Spleen (tissue), 11 donors: ENCODE data around the gene DDR2. TPM values are rescaled to one million over a fixed set of nuclear protein-coding genes. Genes with fewer than 3 reads are reported as not detected.

Source experiments
- DNase-seq: peaks from one replicate; pipeline ENCODE4 v3.0.0-alpha.2; 2020
- H3K27ac ChIP-seq, 8 donors: fragments of 200-600 bp; sonication (generic) in 7 of 8; 1 replicate in 4 of 8; 2 replicates in 4 of 8; pipeline versions ENCODE4 v1.5.0 to v1.8.0; 2016 to 2021; ENCODE audit warnings: inconsistent platforms in 4 of 8, mild to moderate bottlenecking in 4 of 8, moderate library complexity in 1 of 8
- H3K27me3 ChIP-seq, 7 donors: fragments of 200-600 bp; sonication (generic) in 6 of 7; replicated peaks in 1 of 7; 1 replicate in 4 of 7; 2 replicates in 3 of 7; pipeline versions ENCODE4 v1.5.0 to v1.8.0; 2016 to 2021; ENCODE audit warnings: inconsistent platforms in 3 of 7, mild to moderate bottlenecking in 1 of 7
- H3K36me3 ChIP-seq, 6 donors: fragments of 200-600 bp; sonication (generic) in 5 of 6; 1 replicate in 4 of 6; 2 replicates in 2 of 6; pipeline versions ENCODE4 v1.5.0 to v1.8.0; 2016 to 2021; ENCODE audit warnings: inconsistent platforms in 2 of 6
- H3K4me1 ChIP-seq, 6 donors: fragments of 200-600 bp; sonication (generic) in 5 of 6; 1 replicate in 3 of 6; 2 replicates in 3 of 6; pipeline versions ENCODE4 v1.5.0 to v1.8.0; 2016 to 2021; ENCODE audit warnings: inconsistent platforms in 3 of 6
- H3K4me3 ChIP-seq, 8 donors: fragments of 200-600 bp; sonication (generic) in 7 of 8; 1 replicate in 4 of 8; 2 replicates in 4 of 8; pipeline versions ENCODE4 v1.5.0 to v1.8.0; 2016 to 2021; ENCODE audit warnings: inconsistent platforms in 4 of 8, mild to moderate bottlenecking in 4 of 8, moderate library complexity in 2 of 8
- H3K9me3 ChIP-seq, 8 donors: fragments of 200-600 bp; sonication (generic) in 7 of 8; 1 replicate in 4 of 8; 2 replicates in 4 of 8; pipeline versions ENCODE4 v1.5.0 to v1.8.0; 2016 to 2021; ENCODE audit warnings: inconsistent platforms in 4 of 8
- CTCF ChIP-seq, 11 experiments: fragments of 200-600 bp in 7 of 11; fragments of 450-650 bp in 4 of 11; sonication (generic) in 4 of 11; IDR thresholded peaks in 8 of 11; conservative IDR thresholded peaks in 3 of 11; 1 replicate in 7 of 11; 2 replicates in 4 of 11; pipeline versions ENCODE4 v1.4.0 to v1.8.0; 2016 to 2021; ENCODE audit warnings: antibody characterized with exemption in 11 of 11, inconsistent platforms in 4 of 11, mild to moderate bottlenecking in 1 of 11
- POLR2A ChIP-seq, 3 donors: fragments of 450-650 bp; IDR thresholded peaks; one replicate each; pipeline ENCODE4 v1.5.1; 2017; ENCODE audit warnings: antibody characterized with exemption in 3 of 3, mild to moderate bottlenecking in 1 of 3
- POLR2AphosphoS5 ChIP-seq, 3 donors: sonication (generic); formaldehyde crosslinking; IDR thresholded peaks; one replicate each; pipeline ENCODE4 v1.5.1; 2017; ENCODE audit warnings: antibody characterized with exemption in 3 of 3
- WGBS, 5 donors: extraction: QIAGEN DNeasy Blood & Tissue Kit in 3 of 5; methylation state at CpG; one replicate each; pipeline versions ENCODE4 v1.1.5 to v1.1.7; 2013 to 2018; 5-methylcytosine and 5-hydroxymethylcytosine counted together
- intact Hi-C: fragments of 100-400 bp; cut with DNase I; formaldehyde crosslinking; loops from one replicate; pipeline ENCODE4 v1.15.0; 2023; ENCODE audit warnings: low total_unique reads
- polyA plus RNA-seq, 3 donors: library from polyadenylated mRNA; stranded (reverse); fragments of 200-250 nt; gene quantifications; one replicate each; pipeline ENCODE4 v1.2.1, GENCODE V29; 2013
- total RNA-seq, 7 donors: library from RNA; depleted of rRNA in 3 of 7; stranded (reverse); fragments of >200 nt in 3 of 7; fragmentation: NEBNext Ultra II Directional in 4 of 7; extraction: Animal tissue kit (Norgen Biotek cat#: 25700) in 4 of 7; gene quantifications; one replicate each; pipeline versions ENCODE4 v1.1.0 to v1.2.1, GENCODE V29; 2016 to 2021
- donor health status: healthy with polysubstance abuse.
- donor health status: DM: no; HTN: no; CAD: no; lungs with moderate emphysema.
- donor health status: DM: no; HTN: no; CAD: no.
- donor health status: Bipolar disorder and iron deficiency.
- donor health status: healthy.
- donor health status: DM: no; HTN: no; CAD: no.
- donor health status: DM: yes; HTN: yes; CAD: no.

The DDR2 gene
- total and polyA plus RNA-seq, 10 donors: 1.1 to 20.8 (median 10.8) TPM

DNA sequence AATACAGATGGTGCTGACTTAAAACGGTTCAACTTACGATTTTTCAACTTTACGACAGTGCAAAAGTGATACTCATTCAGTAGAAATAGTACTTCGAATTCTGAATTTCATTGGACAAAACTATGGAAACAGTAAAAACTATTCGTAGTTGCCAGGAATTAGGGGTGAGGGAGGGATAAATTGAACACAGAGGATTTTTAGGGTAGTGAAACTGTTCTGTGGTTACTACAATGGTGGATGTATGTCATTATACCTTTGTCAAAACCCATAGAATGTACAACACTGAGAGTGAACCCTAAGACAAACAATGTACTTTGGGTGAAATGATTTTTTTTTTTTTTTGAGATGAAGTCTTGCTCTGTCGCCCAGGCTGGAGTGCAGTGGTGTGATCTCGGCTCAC, 7.5 kb downstream of the DDR2 start:
- WGBS, 5 donors: 88 to 93% (median 91%) methylated on average over 5 to 7 of the region's 7 CpGs
- DNase-seq: no peak
- intact Hi-C loops: no loop called here

GRCh38 chr1:162641114-162641513, 8.8 kb downstream of the DDR2 start:
- H3K4me1 ChIP-seq: no peaks in the 10 kb centered on the region
- WGBS, 5 donors: 93 to 97% (median 93%) methylated on average over 2 of the region's 2 CpGs
- H3K4me3 ChIP-seq: no peak overlapping the region
- TF ChIP-seq POLR2A (IDR thresholded peaks at IDR 0.05): no peak
- no peak for TF ChIP-seq POLR2AphosphoS5 (IDR thresholded peaks at IDR 0.05)
- TF ChIP-seq CTCF (IDR thresholded peaks at IDR 0.05 in 8 of 11, conservative IDR thresholded peaks at IDR 0.05 in 3 of 11): no peak
- no peaks in the 10 kb centered on the region for H3K9me3 ChIP-seq
- no peak for DNase-seq
- H3K36me3 ChIP-seq: no peaks in the 10 kb centered on the region
- no peaks in the 10 kb centered on the region for H3K27me3 ChIP-seq
- intact Hi-C loops: no loop called here
- no peak overlapping the region for H3K27ac ChIP-seq

More for the DNA sequence above, 7.5 kb downstream of the DDR2 start:
- no peak overlapping the region for H3K27ac ChIP-seq
- H3K4me3 ChIP-seq: no peak overlapping the region
- H3K27me3 ChIP-seq: no peaks in the 10 kb centered on the region
- H3K9me3 ChIP-seq: no peaks in the 10 kb centered on the region
- no peak for TF ChIP-seq POLR2AphosphoS5 (IDR thresholded peaks at IDR 0.05)
- TF ChIP-seq POLR2A (IDR thresholded peaks at IDR 0.05): no peak
- no peak for TF ChIP-seq CTCF (IDR thresholded peaks at IDR 0.05 in 8 of 11, conservative IDR thresholded peaks at IDR 0.05 in 3 of 11)
- no peaks in the 10 kb centered on the region for H3K4me1 ChIP-seq
- no peaks in the 10 kb centered on the region for H3K36me3 ChIP-seq

DNA sequence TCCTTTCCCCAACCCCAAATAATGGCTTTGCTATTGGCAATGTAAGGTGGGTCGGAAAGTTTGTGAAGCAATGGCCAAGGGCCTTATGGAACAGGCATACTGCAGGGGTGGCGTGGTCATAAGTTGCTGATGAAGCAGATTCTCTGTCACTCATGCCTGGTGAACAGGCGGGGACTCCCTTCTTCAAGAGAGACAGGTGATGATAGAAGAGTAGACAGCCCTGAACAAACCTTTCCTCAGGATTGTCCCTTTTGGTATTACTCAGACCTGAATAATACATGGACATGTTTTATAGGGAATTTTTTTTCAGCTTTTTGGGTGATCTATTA, 12.7 kb downstream of the DDR2 start:
- no peak for TF ChIP-seq POLR2A (IDR thresholded peaks at IDR 0.05)
- TF ChIP-seq CTCF (IDR thresholded peaks at IDR 0.05 in 8 of 11, conservative IDR thresholded peaks at IDR 0.05 in 3 of 11): no peak
- TF ChIP-seq POLR2AphosphoS5 (IDR thresholded peaks at IDR 0.05): no peak
- 86 to 94% (median 89%) methylated on average over 3 of the region's 3 CpGs for WGBS, 5 donors
- intact Hi-C loops: no loop called here

GRCh38 chr1:162645666-162646065, 13.4 kb downstream of the DDR2 start:
- no peaks in the 10 kb centered on the region for H3K36me3 ChIP-seq
- no peaks in the 10 kb centered on the region for H3K9me3 ChIP-seq
- peaks cover 0 to 6% (median 0%) of the 10 kb centered on the region in 7 donors for H3K27me3 ChIP-seq
- H3K4me1 ChIP-seq: no peaks in the 10 kb centered on the region
- TF ChIP-seq CTCF (IDR thresholded peaks at IDR 0.05 in 8 of 11, conservative IDR thresholded peaks at IDR 0.05 in 3 of 11): no peak
- TF ChIP-seq POLR2AphosphoS5 (IDR thresholded peaks at IDR 0.05): no peak
- TF ChIP-seq POLR2A (IDR thresholded peaks at IDR 0.05): no peak
- WGBS, 5 donors: 83 to 93% (median 87%) methylated on average over 4 of the region's 4 CpGs
- intact Hi-C loops: no loop called here
- no peak overlapping the region for H3K27ac ChIP-seq
- no peak overlapping the region for H3K4me3 ChIP-seq
- no peak for DNase-seq

More for the DNA sequence above, 12.7 kb downstream of the DDR2 start:
- DNase-seq: no peak
- H3K4me1 ChIP-seq: no peaks in the 10 kb centered on the region
- H3K36me3 ChIP-seq: no peaks in the 10 kb centered on the region
- no peak overlapping the region for H3K27ac ChIP-seq
- H3K9me3 ChIP-seq: no peaks in the 10 kb centered on the region
- H3K27me3 ChIP-seq: peaks cover 0 to 6% (median 0%) of the 10 kb centered on the region in 7 donors
- no peak overlapping the region for H3K4me3 ChIP-seq
